GM03348 (cell line): Measurements from ENCODE around the gene RPS28.
"Not testable (repeated sequence)": the region's sequence is repeated elsewhere in the genome, so short reads cannot be mapped to it uniquely, and the experiment has no call there.

Experiments
- DNase-seq: peaks from one replicate; pipeline ENCODE4 v3.0.0; 2012; ENCODE audit warnings: low spot score

The RPS28 gene

DNA sequence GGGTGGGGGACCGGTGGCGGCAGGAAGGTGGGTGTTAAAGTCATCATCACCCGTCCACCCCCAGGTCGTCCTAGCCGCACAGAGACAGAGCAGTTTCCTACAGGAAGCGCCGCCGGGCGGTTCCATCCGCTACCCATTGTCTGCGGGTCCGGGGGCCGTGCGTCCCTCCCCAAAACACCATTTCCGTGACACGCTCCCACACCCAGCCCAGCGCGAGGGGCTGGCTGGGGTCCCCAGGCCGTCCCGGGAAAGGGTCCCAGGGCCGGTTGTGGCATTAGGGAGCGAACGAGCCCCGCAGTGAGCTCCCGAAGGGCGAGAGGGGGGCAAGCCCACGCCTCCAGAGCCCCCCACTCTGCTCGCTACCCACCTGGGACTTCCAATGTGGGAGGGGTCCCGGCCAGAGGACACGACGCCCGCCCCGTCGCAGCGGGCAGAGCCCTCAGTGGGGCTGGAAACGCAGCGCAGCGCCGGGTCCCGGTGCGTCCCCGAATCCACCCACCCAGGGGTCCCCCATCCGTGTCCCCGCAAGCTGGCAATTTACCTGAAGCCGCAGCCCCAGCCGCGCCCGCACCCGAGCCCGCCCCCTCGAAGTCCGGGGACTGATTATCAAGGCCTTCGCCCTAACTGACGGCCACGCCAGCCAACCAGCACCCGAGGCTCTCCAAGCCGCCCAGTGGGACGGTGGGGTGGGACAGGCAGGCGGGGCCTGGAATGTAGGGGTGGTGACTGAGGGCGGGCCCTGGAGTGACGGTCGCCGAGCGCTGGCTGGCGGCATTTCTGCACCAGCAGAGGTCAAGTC lies 21.6 kb downstream of the RPS28 start, which contains the start of gene KANK3:
Gene KANK3 (minus strand): TSS at position 579 of the 799 bp plus-strand sequence. CDS start 5,434 bp downstream, outside the sequence.
- DNase-seq, result peak; percentile 97

DNA sequence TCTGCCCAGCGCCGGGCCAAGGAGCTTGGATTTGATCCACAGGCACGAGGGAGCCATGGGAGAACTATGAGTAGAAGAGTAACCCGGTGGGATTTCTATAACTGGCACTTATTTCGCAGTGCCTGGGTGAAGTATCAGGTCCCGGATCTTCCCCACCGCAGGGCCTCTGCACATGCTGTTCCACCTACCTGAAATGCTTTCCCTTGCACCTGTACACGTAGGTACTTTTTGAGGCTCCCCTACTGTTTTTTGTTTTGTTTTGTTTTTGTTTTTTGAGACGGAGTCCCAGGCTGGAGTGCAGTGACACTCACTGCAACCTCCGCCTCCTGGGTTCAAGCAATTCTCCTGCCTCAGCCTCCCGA lies 22.2 kb downstream of the RPS28 start:
- no peak for DNase-seq

DNA sequence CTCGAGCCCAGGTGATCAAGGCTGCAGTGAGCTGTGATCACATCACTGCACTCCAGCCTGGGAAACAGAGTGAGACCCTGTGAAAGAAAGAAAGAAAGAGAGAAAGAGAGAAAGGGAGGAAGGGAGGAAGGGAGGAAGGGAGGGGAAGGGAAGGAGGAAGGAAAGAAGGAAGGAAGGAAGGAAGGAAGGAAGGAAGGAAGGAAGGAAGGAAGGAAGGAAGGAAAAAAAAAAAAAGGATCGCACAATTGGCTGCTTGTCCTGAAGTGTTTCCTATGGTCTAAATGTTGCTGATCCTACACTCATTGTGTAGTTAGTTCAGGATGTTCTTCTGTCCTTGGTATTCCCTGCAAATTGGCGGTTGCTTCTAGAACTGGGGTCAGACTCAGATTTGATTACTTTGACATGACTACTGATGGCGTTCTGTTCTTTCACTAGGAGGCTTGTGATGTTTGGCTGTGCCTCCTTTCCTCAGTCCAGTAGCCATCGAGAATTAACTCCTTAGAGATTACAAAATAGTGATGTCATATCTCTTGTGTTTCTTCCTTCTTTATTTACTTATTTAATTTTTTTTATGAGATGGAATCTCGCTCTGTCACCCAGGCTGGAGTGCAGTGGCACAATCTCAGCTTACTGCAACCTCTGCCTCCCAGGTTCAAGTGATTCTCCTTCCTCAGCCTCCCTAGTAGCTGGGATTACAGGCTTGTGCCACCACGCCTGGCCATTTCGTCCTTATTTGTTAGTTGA lies 28.5 kb downstream of the RPS28 start:
- DNase-seq, result not testable (repeated sequence)

DNA sequence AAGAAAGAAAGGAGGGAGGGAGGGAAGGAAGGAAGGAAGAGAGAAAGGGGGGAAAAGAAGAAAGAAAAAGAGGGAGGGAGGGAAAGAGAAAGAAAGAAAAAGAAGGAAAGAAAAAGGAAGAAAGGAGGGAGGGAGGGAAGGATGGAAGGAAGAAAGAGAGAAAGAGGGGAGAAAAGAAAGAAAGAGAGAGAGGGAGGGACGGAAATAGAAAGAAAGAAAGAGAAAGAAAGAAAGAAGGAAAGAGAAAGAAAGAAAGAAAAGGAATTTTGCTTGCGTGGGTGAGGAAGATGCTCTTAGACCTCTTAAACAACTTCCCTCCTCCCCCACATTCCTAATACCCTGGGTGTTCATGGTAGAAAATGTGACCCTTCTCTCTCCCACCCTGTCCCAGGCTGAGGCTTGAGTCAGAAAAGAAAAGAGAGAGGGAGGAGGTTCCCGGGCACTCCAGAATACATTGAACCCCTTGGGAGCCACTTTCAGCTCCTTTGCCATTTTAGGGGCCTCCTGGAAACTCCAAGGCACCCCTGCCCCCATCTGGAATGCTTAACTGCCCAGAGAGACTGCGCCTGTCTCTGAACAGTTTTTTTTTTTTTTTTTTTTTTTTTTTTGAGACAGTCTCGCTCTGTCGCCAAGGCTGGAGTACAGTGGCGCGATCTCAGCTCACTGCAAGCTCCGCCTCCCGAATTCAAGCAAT lies 31.0 kb downstream of the RPS28 start:
- DNase-seq, result peak; percentile 33

DNA sequence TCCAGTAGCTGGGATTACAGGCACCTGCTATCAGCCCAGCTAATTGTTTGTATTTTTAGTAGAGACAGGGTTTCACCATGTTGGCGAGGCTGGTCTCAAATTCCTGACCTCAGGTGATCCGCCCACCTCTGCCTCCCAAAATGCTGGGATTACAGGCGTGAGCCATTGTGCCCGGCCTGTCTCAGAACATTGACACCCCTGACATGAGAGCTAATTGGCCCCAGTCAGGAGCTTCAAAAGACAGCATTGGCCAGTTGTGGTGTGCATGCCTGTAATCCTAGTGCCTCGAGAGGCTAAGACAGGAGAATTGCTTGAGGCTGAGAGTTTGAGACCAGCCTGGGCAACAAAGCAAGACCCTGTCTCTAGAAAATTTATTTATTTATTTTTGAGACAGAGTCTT lies 31.5 kb downstream of the RPS28 start:
- not testable (repeated sequence) for DNase-seq

DNA sequence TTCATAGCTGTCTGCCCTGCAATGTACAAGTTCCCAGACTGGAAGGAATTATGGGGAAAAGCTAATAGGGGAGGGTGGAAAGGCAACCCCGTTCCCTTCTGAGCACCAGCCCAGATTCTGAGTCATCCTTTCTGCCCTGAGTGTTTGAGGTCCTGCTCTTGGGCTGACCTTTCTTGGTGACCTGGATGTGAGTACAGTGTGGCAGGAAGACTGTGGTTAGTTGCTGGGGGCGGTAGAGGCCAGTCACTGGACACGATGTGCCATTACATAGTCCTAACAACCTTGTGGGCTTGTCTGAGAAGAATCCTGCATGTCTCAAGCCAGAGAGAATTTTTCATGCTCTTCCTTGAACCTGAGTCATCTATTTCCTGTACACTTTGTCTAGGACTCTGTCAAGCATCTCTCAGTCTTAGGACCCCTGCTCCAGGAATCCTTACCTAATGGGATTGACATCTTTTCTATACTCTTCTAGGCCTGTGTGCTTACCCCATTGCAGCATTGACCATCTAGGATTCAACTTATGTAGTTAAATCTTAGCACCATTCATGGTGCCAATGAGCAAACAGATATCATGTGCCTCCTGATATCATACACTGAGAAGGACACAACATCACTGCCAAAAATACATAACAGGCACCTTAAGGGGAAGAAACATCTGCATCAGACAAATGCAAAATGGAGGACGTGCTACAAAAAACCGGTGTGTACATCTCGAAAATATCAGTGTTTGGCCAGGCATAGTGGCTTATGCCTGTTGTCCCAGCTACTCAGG lies 34.5 kb downstream of the RPS28 start:
- peak; percentile 84 for DNase-seq

DNA sequence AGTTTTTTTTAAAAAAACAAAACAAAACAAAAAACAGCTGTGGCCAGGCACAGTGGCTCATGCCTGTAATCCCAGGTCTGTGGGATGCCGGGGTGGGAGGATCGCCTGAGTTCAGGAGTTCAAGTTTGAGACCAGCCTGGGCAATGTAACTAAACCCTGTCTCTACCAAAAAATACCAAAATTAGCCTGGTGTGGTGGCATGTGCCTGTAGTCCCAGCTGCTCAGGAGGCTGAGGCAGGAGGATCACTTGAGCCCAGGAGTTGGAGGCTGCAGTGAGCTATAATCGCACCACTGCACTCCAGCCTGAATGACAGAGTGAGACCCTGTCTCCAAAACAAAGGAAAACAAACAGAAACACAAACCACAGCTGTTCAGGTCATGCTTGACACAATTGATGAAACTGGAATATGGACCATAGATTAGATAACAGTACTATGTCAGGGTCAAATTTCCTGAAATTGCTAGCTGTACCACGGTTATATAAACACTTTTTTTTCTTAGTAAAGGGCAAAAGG lies 35.8 kb downstream of the RPS28 start:
- no peak for DNase-seq

DNA sequence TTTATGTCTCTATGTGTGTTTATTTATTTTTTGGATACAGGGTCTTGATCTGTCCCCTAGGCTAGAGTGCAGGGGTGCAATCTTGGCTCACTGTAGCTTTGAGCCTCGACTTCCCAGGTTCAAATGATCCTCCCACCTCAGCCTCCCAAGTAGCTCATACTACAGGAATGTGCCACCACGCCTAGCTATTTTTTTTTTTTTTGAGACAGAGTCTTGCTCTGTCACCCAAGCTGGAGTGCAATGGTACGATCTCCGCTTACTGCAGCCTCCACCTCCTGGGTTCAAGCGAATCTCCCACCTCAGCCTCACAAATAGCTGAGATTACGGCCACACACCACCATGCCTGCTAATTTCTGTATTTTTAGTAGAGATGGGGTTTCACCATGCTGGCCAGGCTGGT lies 37.7 kb downstream of the RPS28 start:
- no peak for DNase-seq

DNA sequence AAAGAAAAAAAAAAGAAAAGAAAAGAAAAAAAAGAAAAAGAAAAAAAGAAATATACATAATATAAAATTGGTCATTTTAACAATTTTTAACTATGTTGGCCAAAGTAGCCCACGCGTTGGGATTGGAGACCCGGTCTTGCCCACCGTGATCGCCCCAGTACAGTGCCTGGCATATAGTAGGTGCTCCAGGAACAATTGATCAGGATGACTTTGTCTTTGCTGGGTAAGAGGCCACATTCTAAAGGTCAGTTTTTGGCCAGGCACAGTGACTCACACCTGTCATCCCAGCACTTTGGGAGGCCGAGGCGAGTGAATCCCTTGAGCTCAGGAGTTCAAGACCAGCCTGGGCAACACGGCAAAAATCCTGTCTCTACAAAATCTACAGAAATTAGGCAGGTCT lies 38.9 kb downstream of the RPS28 start:
- no peak for DNase-seq

DNA sequence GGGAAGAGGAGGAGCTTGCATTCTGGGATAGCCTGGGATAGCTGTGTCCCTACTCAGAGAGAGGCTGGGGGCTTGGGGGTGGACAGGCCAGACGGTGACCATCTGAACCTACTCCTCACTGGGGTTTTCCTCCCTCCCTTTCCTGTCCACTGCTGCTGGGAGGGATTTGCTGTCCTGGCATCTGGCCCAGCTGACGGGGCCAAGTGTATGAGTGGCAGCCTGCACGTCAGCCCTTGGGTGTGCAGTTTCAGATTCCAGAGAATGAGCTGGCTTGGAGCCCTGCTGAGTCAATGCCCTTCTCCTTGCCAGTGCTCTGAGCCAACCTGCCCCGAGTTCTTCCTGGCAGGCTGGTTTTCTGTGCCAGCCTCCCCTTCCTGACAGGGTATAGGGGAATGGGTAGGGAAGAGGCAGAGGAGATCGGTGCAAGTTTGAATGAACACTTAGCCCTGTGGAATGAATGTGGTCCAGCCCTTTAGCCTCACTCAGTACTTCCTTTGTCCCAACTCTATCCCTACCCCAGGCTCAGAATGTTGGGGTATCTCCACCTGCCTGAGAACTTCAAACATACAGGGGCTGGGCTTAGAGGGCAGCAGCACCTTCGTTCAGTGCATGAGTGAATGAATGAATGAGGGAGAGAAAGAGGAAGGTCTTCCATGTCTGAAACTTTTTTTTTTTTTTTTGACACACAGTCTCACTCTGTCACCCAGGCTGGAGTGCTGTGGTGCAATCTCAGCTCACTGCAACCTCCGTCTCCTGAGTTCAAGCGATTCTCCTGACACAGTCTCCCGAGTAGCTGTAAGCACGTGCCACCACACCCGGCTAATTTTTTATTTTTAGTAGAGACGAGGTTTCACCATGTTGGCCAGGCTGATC lies 40.9 kb downstream of the RPS28 start:
- DNase-seq, result peak; percentile 93

DNA sequence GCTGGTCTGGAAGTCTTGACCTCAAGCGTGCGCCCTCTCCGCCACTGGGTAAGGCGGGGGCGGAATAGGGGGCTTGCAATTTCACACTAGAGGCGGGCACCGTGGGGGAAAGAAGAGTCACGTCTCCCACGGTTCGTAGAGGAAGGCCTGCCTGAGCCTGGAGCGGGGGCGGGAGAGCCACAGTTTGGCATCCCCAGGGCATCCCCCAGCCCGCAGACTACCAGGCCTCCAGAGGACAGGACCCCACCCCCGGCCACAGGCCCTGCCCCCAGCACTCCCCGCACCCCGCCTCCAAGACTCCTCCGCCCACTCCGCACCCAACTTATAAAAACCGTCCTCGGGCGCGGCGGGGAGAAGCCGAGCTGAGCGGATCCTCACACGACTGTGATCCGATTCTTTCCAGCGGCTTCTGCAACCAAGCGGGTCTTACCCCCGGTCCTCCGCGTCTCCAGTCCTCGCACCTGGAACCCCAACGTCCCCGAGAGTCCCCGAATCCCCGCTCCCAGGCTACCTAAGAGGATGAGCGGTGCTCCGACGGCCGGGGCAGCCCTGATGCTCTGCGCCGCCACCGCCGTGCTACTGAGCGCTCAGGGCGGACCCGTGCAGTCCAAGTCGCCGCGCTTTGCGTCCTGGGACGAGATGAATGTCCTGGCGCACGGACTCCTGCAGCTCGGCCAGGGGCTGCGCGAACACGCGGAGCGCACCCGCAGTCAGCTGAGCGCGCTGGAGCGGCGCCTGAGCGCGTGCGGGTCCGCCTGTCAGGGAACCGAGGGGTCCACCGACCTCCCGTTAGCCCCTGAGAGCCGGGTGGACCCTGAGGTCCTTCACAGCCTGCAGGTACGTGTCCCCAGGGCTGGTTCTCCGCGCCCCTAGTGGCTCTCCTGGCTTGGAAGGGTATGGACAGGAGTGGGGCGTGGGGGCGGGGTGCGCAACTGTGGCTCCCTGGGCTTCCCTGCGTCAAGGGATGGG lies 42.8 kb downstream of the RPS28 start, which contains the start of gene ANGPTL4:
Gene ANGPTL4 (plus strand): TSS at position 353 of the 969 bp plus-strand sequence. CDS start 167 bp downstream, at position 520.
- peak; percentile 89 for DNase-seq

DNA sequence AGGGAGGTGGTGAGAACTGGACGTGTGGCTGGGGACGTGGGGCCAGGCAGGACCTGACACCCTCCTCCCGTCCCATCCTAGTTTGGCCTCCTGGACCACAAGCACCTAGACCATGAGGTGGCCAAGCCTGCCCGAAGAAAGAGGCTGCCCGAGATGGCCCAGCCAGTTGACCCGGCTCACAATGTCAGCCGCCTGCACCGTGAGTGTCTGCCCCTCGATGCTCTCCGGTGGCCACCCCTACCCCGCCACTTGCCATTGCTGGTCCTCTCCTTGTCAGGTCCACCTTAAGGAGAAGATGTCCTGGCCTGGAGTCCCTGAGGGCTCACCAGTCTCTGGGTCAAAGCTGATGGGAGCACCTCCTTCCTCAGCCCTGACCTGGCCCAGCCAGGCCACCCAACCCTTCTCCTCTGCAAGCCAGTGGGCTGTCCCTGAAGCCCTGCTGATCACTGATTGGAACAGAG lies 44.9 kb downstream of the RPS28 start:
- DNase-seq, result no peak

DNA sequence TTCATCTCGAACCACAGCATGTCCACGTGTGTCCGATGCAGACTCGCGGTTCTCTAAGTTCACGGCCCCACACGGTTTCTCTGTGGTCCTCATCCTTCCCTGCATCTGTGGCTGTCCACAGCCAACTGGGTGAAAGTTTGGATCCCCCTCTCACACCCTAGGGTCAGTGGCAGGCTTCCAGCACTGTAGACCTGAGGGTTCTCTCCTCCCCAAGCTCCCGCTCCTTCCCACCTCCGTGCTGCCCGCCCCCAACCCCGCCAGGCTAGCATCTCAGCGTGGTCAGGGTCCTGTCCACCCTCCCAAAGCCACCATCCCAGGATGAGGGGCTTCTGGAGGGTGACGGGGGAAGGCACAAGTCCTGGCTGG lies 45.6 kb downstream of the RPS28 start:
- DNase-seq, result no peak

DNA sequence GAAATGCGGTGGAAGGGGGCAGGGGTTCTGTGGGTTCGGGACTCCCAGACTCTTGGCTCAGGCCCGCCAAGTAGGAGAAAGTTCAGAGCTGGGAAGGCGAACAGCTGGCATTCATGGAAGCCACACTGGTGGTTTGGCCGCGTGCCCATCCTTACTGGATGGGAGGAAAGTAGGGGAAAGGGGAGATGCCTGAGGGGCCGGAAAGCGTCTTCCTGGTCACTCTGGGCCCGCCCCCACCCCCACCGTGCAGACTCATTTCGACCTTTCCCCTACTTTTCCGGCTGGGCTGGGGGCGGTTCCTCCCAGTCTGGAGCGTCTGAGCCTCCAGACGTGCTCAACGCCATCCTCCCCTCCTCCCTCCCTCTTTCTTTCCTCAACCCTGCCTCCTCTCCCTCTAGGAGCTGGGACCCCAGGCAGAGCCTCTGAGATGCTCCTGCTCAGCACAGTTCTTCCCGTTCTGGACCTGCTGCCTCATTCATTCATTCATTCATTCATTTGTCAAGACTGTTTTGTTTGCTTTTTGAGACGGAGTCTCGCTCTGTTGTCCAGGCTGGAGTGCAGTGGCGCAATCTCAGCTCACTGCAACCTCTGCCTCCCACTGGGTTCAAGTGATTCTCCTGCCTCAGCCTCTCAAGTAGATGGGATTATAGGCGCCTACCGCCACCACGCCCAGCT lies 46.2 kb downstream of the RPS28 start:
- peak; percentile 91 for DNase-seq

DNA sequence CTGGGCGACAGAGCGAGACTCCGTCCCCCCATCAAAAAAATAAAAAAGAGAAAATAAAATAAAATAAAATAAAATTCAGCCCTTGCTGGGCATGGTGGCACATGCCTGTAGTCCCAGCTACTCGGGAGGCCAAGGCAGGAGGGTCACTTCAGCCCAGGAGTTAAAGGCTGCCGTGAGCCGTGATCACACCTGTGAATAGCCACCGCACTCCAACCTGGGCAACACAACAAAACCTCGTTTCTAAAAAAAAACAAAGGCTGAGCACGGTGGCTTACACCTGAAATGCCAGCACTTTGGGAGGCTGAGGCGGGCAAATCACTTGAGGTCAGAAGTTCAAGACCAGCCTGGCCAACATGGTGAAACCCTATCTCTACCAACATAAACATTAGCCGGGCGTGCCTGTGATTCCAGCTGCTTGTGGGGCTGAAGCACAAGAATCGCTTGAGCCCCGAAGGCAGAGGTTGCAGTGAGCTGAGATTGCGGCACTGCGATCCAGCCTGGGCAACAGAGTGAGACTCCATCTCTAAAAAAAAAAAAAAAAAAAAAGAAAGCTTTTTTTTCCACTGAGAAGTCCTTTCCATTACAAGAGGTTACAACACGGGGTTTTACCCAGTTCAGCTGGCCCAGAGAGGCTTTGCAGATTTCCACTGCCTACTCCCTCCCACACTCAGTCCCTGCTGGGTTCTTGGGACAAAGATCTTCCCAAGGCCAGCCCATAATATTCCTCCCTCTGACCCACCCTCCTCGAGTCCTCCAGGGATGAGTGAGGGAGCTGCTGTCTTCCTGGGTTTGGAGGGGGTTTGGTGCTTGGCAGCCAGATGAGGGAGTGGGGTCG lies 49.1 kb downstream of the RPS28 start:
- no peak for DNase-seq

DNA sequence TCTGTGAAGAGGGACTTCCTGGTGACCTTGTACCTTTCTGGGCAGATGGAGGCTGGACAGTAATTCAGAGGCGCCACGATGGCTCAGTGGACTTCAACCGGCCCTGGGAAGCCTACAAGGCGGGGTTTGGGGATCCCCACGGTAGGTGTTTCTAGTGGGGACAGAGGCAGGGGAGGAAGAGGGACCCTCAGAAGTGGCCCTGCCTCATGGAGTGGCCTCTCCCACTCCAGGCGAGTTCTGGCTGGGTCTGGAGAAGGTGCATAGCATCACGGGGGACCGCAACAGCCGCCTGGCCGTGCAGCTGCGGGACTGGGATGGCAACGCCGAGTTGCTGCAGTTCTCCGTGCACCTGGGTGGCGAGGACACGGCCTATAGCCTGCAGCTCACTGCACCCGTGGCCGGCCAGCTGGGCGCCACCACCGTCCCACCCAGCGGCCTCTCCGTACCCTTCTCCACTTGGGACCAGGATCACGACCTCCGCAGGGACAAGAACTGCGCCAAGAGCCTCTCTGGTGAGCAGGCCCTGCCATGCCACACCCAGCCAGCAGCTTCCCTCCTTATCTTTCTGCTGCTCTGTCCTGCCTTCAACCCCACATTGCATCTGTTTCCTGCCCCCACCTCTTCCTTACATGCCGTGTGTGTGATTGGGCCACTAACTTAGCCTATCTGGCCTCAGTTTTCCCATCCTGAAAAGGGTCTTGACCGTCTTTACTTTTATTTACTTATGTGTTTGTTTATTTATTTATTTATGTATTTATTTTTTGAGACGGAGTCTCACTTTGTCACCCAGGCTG lies 49.9 kb downstream of the RPS28 start:
- DNase-seq, result no peak
